NT2/D1 (cell line): Measurements from ENCODE around the gene IFNGR2.

Experiments
- YY1 ChIP-seq: IDR thresholded peaks from 2 replicates; pipeline ENCODE4 v1.6.1; 2011; ENCODE audit not compliant: insufficient read length, insufficient read depth
- ZNF274 ChIP-seq: IDR thresholded peaks from 2 replicates; pipeline ENCODE4 v1.6.1; 2011; ENCODE audit warnings: mild to moderate bottlenecking, low read depth, low read length

DNA sequence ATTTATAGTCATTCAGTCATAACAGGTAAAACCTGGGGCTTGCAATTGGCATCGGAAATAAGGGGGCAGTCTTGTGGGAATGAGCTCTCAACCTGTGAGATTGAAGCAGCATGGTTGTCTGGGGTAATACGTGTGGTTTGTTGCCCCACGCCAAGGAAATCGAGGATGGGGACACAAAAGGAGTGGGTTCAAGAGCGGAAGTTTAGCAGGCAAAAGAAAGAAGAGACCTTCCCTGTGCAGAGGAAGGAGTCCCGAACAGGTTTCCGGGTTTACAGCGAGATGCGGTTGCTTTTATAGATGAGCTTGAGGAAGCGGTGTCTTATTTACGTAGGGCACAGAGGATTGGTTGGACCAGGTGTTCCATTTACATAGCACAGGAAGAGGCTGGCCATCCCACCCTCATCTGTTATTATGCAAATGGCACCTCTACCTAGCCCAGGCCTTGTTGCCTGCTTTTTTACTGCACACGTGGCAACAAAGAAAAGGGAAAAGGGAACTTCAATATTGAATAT lies 41.1 kb upstream of the IFNGR2 start:
- TF ChIP-seq YY1 (no peak), ZNF274 (no peak)
